ENCODE results near the gene SPON1. TPM values are rescaled to one million over a fixed set of nuclear protein-coding genes. Genes with fewer than 3 reads are reported as not detected.

SPON1 gene
- total RNA-seq, 6 experiments from 2014 or later: not detected

DNA sequence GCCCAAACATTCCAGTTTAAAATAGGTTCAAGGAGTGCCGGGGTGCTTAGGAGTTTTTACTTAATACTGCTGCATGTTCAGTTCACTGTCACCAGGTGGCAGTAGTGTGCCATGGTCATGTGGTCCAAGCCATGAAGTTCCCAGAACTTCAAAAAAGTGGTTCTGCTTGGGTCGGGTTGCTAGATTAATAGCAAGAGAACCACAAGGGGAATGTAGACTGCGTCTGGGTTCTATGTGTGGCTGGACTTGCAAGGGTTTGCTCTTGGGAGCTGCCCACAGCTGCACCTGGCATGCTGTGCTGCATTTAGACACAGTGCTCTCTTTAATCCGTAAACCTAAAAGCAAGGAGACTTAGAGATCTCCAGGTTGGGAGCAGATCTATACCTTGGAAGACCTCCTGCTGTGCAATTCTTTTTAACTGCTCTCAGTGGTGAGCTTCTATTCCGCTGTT is 6.5 kb upstream of the SPON1 start:
- Mint-ChIP-seq H3K36me3 (ENCODE audit: low read depth) (no peaks in the 10 kb centered on the region), H3K27ac (no peak overlapping the region), H3K27me3 (ENCODE audit: insufficient read depth) (peaks cover 23% of the 10 kb centered on the region), H3K4me1 (ENCODE audit: low read depth) (no peaks in the 10 kb centered on the region), H3K9me3 (no peaks in the 10 kb centered on the region), H3K4me3 (no peak overlapping the region)
- DNase-seq: peak; percentile 41
- TF ChIP-seq, protein P1, sequence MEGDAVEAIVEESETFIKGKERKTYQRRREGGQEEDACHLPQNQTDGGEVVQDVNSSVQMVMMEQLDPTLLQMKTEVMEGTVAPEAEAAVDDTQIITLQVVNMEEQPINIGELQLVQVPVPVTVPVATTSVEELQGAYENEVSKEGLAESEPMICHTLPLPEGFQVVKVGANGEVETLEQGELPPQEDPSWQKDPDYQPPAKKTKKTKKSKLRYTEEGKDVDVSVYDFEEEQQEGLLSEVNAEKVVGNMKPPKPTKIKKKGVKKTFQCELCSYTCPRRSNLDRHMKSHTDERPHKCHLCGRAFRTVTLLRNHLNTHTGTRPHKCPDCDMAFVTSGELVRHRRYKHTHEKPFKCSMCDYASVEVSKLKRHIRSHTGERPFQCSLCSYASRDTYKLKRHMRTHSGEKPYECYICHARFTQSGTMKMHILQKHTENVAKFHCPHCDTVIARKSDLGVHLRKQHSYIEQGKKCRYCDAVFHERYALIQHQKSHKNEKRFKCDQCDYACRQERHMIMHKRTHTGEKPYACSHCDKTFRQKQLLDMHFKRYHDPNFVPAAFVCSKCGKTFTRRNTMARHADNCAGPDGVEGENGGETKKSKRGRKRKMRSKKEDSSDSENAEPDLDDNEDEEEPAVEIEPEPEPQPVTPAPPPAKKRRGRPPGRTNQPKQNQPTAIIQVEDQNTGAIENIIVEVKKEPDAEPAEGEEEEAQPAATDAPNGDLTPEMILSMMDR (IDR thresholded peaks at IDR 0.05): peak; percentile 95

DNA sequence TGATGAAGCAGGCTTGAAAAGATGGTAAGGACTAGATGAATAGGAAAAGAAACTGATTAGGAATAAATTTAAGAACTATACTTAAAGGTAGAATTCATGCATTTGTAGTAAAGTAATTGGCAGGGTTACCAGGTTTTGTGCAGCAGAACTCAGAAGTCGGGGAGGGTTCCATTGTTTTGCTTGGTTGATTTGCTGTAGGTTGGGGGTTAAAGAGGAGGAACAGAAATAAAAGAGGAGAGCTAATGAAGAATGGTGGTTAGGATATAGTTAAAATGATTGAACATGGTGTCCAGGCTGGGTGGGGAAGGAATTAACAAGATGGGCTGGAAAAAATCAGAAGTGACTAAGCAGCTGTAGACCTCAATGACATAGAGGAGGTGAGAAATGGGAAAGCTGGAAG is 5.5 kb upstream of the SPON1 start:
- Mint-ChIP-seq H3K9me3 (no peaks in the 10 kb centered on the region), H3K27me3 (ENCODE audit: insufficient read depth) (peaks cover 28% of the 10 kb centered on the region), H3K27ac (no peak overlapping the region), H3K4me3 (no peak overlapping the region), H3K4me1 (ENCODE audit: low read depth) (no peaks in the 10 kb centered on the region), H3K36me3 (ENCODE audit: low read depth) (no peaks in the 10 kb centered on the region)
- TF ChIP-seq, protein P1 (IDR thresholded peaks at IDR 0.05): no peak
- no peak for DNase-seq

DNA sequence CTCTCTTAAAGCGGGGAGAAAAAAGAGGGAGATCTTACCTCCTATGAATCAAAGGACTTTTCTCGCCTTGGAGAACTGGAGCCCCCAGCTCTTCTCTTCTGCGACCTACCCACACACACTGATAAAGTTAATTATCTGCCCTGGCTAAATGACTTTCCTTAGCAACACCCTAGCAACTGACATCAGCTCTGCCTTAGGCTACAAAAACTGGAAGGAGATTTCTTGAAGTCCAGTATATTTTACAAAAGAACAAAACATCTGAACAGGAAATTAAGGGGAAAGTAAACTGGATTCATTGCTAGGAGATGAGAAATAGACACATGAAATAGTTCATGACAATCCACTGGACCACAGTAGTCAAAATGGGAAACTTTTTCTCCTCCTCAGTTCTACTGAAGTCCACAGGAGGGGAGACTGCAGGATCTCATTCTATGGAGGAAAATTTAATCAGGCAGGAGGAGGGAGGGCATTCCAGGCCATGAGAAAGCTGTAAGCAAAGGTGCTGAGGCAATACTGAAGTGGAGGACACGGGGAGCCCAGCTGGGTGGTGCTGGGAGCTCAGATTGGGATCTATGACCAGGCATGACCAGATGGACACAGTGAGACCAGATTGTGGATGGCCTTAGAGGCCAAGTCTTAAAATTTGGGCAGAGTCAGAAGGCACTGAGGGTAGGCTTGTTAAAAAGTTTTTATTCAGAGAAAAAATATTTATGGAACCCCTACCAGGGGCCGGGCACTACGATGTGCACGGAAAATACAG is 3.7 kb upstream of the SPON1 start:
- DNase-seq: no peak
- H3K27ac Mint-ChIP-seq: no peak overlapping the region
- TF ChIP-seq, protein P1 (IDR thresholded peaks at IDR 0.05): no peak
- H3K4me1 Mint-ChIP-seq (ENCODE audit: low read depth): no peaks in the 10 kb centered on the region
- peaks cover 30% of the 10 kb centered on the region for H3K27me3 Mint-ChIP-seq (ENCODE audit: insufficient read depth)
- no peaks in the 10 kb centered on the region for H3K36me3 Mint-ChIP-seq (ENCODE audit: low read depth)
- H3K9me3 Mint-ChIP-seq: no peaks in the 10 kb centered on the region
- H3K4me3 Mint-ChIP-seq: no peak overlapping the region

DNA sequence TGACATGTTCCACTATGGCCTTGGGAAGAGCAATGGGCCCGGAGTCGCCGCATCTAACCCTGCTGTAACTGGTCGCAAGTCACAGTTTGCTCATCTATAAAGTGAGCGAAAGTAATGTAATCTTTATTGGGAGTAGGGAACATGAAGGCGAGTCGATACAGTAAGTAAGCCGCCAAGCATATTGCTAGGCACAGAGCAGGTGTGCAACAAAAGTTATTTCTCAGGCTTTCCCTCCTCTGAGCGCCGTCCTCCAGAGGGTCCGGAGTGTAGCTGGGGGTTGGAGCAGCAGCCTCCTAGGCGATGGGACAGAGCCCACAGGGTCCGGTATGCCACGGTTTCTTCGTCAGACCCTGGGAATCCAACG is 343 bp upstream of the SPON1 start:
- H3K4me1 Mint-ChIP-seq (ENCODE audit: low read depth): no peaks in the 10 kb centered on the region
- no peak overlapping the region for H3K27ac Mint-ChIP-seq
- no peak overlapping the region for H3K4me3 Mint-ChIP-seq
- no peaks in the 10 kb centered on the region for H3K9me3 Mint-ChIP-seq
- H3K27me3 Mint-ChIP-seq (ENCODE audit: insufficient read depth): peaks cover 41% of the 10 kb centered on the region
- no peaks in the 10 kb centered on the region for H3K36me3 Mint-ChIP-seq (ENCODE audit: low read depth)
- TF ChIP-seq, protein P1 (IDR thresholded peaks at IDR 0.05): no peak
- no peak for DNase-seq

DNA sequence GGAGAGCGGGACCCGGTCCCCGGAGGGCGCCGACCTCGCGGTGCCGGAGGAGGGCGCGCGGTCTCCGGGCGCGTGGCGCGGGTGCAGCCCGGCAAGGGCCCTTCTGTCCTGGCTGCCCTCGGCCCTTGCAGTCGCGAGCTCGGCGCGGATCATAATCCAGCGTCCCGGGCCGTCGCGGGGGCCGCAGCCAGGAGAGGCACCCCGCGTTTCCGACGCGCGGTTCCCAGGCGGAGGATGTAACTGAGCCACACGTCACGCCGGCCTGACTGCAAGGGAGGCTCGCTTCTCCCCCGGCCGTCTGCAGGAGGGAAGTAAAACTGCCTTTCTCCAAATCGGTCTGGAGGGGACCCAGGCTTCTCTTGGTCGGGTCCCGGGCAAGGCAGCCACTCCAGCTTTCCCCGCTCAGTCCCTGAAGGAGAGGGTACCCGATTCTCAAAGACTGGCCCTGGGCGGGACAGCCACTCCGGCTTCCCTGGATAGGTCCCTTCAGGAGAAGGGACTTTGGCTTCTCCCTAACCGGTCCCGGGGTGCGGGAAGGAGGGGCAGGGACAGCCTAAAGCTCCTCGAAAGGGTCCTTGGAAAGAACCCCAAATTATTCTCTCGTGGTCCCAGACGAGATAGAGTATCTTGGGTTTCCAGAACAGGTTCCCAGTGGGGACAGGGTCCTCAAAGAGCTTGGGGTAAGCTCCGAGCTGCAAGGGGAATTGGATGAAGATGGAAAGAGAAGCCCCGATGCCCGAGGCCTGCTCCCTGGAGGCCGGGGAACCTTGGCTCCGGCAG is 836 bp downstream of the SPON1 start:
- peaks cover 41% of the 10 kb centered on the region for H3K27me3 Mint-ChIP-seq (ENCODE audit: insufficient read depth)
- no peak for DNase-seq
- no peak overlapping the region for H3K4me3 Mint-ChIP-seq
- H3K27ac Mint-ChIP-seq: no peak overlapping the region
- H3K36me3 Mint-ChIP-seq (ENCODE audit: low read depth): no peaks in the 10 kb centered on the region
- TF ChIP-seq, protein P1 (IDR thresholded peaks at IDR 0.05): no peak
- H3K4me1 Mint-ChIP-seq (ENCODE audit: low read depth): no peaks in the 10 kb centered on the region
- H3K9me3 Mint-ChIP-seq: no peaks in the 10 kb centered on the region
